Chondrocyte (in vitro differentiated cells): Measurements from ENCODE around the gene BBS9. TPM values are rescaled to one million over a fixed set of nuclear protein-coding genes. Genes with fewer than 3 reads are reported as not detected.

Experiments used
- DNase-seq: peaks from one replicate; pipeline ENCODE4 v3.0.0; 2021; ENCODE audit warnings: mixed read lengths, low spot score
- H3K27ac Mint-ChIP-seq: one replicate; pipeline ENCODE4 v1.8.0; 2021; ENCODE audit warnings: mild to moderate bottlenecking, moderate library complexity, mixed read lengths; ENCODE audit not compliant: unreplicated experiment
- H3K27me3 Mint-ChIP-seq: 2 replicates; pipeline ENCODE4 v1.8.0; 2021; ENCODE audit warnings: low read depth, mixed read lengths
- H3K36me3 Mint-ChIP-seq: 2 replicates; pipeline ENCODE4 v1.8.0; 2021; ENCODE audit warnings: low read depth, mixed read lengths
- H3K4me1 Mint-ChIP-seq: 2 replicates; pipeline ENCODE4 v1.8.0; 2021; ENCODE audit warnings: low read depth, mild to moderate bottlenecking, mixed read lengths
- H3K4me3 Mint-ChIP-seq: one replicate; pipeline ENCODE4 v1.8.0; 2021; ENCODE audit warnings: mild to moderate bottlenecking, moderate library complexity, mixed read lengths; ENCODE audit not compliant: unreplicated experiment
- H3K9me3 Mint-ChIP-seq: 2 replicates; pipeline ENCODE4 v1.8.0; 2021; ENCODE audit warnings: low read depth, mixed read lengths
- CTCF ChIP-seq: fragments of 200-600 bp; sonication (generic); IDR thresholded peaks from 2 replicates; pipeline ENCODE4 v1.5.0; 2021; ENCODE audit warnings: antibody characterized with exemption, mild to moderate bottlenecking, moderate library complexity
- total RNA-seq: library from RNA; stranded (reverse); gene quantifications from 3 replicates; pipeline ENCODE4 v1.2.1, GENCODE V29; 2021

The BBS9 gene
- total RNA-seq, 1 donor from 2014 or later, result 16.5 TPM

GRCh38 chr7:33399528-33400213 is 270.3 kb downstream of the BBS9 start:
- TF ChIP-seq CTCF, result no peak
- Mint-ChIP-seq H3K4me1 (no peaks in the 10 kb centered on the region), H3K27ac (no peak overlapping the region)

GRCh38 chr7:33400214-33400538 is 270.8 kb downstream of the BBS9 start:
- TF ChIP-seq CTCF, result no peak
- H3K9me3 Mint-ChIP-seq, result peaks cover 8% of the 10 kb centered on the region
- H3K4me3 Mint-ChIP-seq, result no peak overlapping the region

More at GRCh38 chr7:33399528-33400213, 270.3 kb downstream of the BBS9 start:
- H3K27me3 Mint-ChIP-seq, result no peaks in the 10 kb centered on the region
- H3K4me3 Mint-ChIP-seq, result no peak overlapping the region
- H3K36me3 Mint-ChIP-seq, result peaks cover 7% of the 10 kb centered on the region
- peaks cover 8% of the 10 kb centered on the region for H3K9me3 Mint-ChIP-seq
- no peak for DNase-seq

GRCh38 chr7:33410266-33410665 is 280.9 kb downstream of the BBS9 start:
- no peaks in the 10 kb centered on the region for H3K27me3 Mint-ChIP-seq
- no peak overlapping the region for H3K4me3 Mint-ChIP-seq
- H3K9me3 Mint-ChIP-seq, result peaks cover 28% of the 10 kb centered on the region
- DNase-seq, result no peak
- H3K4me1 Mint-ChIP-seq, result no peaks in the 10 kb centered on the region
- TF ChIP-seq CTCF, result no peak
- H3K27ac Mint-ChIP-seq, result no peak overlapping the region
- H3K36me3 Mint-ChIP-seq, result peaks cover 24% of the 10 kb centered on the region

More at GRCh38 chr7:33400214-33400538, 270.8 kb downstream of the BBS9 start:
- Mint-ChIP-seq H3K4me1 (no peaks in the 10 kb centered on the region), H3K27ac (no peak overlapping the region), H3K27me3 (no peaks in the 10 kb centered on the region), H3K36me3 (peaks cover 7% of the 10 kb centered on the region)
- no peak for DNase-seq

- no peak overlapping the region for H3K27ac Mint-ChIP-seq
- H3K4me1 Mint-ChIP-seq, result no peaks in the 10 kb centered on the region
- no peak for TF ChIP-seq CTCF
- H3K36me3 Mint-ChIP-seq, result peaks cover 21% of the 10 kb centered on the region
- no peak for DNase-seq
- H3K27me3 Mint-ChIP-seq, result no peaks in the 10 kb centered on the region
- no peak overlapping the region for H3K4me3 Mint-ChIP-seq
- peaks cover 26% of the 10 kb centered on the region for H3K9me3 Mint-ChIP-seq
Measured at GRCh38 chr7:33411020-33411419, 281.7 kb downstream of the BBS9 start.

GRCh38 chr7:33412331-33412730 is 283.0 kb downstream of the BBS9 start:
- Mint-ChIP-seq H3K27me3 (no peaks in the 10 kb centered on the region), H3K27ac (no peak overlapping the region), H3K4me3 (no peak overlapping the region), H3K9me3 (peaks cover 15% of the 10 kb centered on the region), H3K36me3 (peaks cover 11% of the 10 kb centered on the region), H3K4me1 (no peaks in the 10 kb centered on the region)
- no peak for TF ChIP-seq CTCF
- no peak for DNase-seq
